Inflammatory macrophage treated with lipopolysaccharide for 1 hour (primary cell): ENCODE results near the gene ALPI.
"Not testable (repeated sequence)": the region's sequence is repeated elsewhere in the genome, so short reads cannot be mapped to it uniquely, and the experiment has no call there.

Experiments used
- DNase-seq, 2 donors: peaks; one replicate each; pipeline ENCODE4 v3.0.0-alpha.2; 2020 to 2022

Gene ALPI

DNA sequence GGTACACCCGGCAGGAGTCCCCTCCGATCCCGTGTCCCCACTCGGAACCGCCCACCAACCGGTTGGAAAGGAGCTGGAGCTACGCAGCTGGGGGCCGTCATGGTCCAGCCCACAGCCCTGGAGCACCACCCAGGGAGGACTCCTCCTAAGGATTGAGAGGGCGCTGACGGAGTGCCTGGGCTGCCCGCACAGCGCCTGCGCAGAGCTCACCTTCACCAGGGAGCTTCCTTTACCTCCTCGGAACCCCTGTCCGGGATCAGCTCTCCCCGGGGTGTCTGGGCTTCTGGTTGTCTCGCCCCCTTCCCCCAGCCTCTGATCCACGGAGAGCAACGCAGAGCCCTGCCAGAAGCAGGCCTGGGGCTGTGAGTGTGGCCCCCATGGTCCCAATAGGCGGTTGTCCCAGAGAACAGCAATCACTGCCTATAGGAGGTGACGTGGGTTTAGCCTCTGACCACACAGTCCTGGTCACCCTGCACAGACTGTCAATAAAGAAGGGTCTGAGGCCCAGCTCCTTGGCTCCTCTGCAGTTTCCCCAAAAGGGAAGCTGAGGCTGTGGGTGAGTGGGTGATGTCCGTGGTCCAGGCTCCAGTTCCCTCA, 34.7 kb upstream of the ALPI start:
- DNase-seq = no peak

DNA sequence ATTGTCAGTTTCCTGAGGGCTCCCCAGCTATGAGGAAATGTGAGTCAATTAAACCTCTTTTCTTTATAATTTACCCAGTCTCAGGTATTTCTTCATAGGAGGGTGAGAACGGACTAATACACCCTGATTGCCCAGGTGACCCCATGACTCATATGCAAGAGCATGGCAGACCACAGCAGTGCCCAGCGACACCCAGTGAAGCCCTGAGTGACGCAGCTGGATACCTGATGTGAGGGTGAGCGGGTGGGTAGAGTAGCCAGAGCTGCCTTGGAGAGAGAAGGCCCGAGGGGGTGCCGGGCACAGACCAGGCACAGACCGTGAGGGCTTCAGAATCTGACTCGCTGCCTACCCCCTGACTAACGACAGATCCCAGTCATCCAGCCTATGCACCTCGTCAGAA, 33.9 kb upstream of the ALPI start:
- no peak for DNase-seq

GRCh38 chr2:232422996-232423395, 33.0 kb upstream of the ALPI start:
- not testable (repeated sequence) for DNase-seq

DNA sequence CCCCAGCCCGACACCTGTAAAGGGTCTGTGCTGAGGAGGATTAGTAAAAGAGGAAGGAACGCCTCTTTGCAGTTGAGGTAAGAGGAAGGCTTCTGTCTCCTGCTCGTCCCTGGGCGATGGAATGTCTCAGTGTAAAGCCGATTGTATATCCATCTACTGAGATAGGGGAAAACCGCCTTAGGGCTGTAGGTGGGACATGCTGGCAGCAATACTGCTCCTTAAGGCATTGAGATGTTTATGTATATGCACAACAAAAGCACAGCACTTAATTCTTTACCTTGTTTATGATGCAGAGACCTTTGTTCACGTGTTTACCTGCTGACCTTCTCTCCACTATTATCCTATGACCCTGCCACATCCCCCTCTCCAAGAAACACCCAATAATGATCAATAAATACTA, 32.5 kb upstream of the ALPI start:
- DNase-seq = not testable (repeated sequence)

DNA sequence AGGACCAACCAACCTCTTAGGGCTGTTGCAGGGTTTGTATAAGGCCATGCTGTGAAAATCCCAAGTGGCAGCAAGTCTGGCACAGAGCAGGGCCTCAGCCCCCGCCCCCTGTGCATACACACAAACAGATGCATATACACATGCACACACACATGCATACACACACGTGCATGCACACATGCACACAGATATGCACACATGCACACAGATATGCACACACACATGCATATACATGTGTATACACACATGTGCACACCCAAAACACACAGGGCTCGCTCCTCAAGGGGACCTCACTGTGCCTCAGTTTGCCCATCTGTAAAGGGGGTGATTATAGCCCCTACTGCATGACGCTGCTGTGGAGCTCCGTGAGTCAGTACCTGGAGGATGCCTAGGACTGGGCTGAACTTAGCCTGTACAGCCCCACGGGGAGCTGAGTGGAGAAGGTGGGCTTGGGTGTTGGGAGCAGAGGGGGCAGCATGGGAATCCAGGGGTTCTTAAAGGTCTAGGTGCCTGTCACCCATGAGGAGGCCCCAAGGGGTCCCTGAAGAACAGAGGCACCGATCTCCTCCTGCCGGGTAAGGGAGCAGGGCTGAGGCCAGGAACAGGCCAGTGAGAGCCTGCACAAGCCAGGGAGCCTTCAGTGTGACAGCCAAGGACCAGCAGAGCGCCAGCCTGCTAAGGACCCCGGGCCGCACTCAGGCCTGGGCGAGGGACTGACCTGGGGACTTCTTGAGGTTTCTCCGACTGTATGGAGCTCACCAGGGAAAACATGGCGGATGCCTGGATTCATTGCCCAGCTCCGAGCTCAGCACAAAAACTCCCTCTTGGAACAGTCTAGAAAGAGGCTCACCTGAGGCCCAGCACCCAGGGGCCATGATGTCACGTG, 24.0 kb upstream of the ALPI start:
- DNase-seq = no peak

DNA sequence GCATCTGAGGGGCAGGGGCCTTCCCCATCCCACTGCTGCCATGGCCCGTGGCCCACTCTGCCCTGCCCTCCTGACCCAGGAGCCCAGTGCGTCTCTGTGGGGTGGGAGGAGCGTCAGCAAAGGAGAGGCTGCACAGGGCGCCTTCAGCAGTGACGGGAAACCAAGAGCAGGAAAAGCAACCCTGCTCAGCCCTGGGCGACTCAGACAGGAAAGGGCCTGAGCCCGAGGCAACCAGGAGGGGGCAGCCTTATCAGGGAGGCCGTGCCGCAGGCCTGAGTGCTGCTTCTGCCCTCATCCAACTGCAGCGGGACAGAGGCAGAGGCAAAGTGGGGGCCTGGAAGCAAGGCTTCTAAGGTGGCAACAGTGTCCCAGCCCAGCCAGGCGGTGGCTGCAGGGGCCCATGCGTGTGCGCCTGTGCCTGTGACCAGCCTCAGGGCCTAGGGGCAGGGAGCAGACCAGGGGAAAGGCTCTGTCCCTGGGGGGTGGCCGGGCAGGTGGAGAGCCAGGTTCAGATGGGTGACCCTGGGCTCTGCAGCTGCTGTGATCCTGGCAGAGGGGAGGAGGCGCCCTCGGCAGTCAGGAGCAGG, 23.3 kb upstream of the ALPI start:
- DNase-seq = no peak

GRCh38 chr2:232433622-232434021, 22.3 kb upstream of the ALPI start:
- not testable (repeated sequence) for DNase-seq

GRCh38 chr2:232434091-232434490, 21.9 kb upstream of the ALPI start:
- DNase-seq = no peak

GRCh38 chr2:232434563-232435374, 21.2 kb upstream of the ALPI start:
- DNase-seq = no peak

DNA sequence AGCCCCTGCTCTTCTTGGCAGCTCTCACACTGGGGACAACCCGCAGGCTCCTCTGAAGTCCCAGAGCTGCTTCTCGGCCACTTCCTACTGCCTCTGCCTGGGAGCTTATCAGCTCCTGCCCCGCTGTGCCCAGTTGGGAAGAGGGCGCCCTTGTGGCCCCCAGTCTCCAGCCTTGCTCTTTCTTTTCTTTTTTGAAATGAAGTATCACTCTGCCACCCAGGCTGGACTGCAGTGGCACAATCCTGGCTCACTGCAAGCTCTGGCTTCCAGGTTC, 20.6 kb upstream of the ALPI start:
- no peak for DNase-seq

DNA sequence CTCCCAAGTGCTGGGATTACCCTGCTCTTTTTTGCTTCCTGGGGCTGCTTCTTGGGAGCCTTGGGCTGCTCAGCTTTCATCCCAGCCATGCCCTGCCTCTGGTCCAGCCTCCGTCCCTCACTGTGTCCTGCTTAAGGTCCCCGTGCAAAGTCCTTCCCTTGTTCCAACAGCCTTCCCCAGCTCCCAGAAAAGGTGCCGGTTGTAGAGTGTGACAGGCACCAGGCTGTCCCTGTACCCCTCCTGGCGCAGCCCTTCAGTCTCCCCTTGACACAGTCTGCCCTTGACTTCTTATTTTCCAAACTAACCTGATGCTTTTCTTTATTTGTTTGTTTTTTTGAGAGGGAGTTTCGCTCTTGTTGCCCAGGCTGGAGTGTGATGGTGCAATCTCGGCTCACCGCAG, 20.1 kb upstream of the ALPI start:
- no peak for DNase-seq

- DNase-seq = no peak
These were observed 19.4 kb upstream of the ALPI start for GRCh38 chr2:232436381-232437194.

GRCh38 chr2:232437195-232437571, 18.8 kb upstream of the ALPI start:
- DNase-seq = no peak

GRCh38 chr2:232438091-232438490, 17.9 kb upstream of the ALPI start:
- no peak for DNase-seq

GRCh38 chr2:232438951-232439757, 16.8 kb upstream of the ALPI start:
- DNase-seq = peak in 1 of 2 donors; percentile 45

- DNase-seq = no peak
These were observed 16.2 kb upstream of the ALPI start for GRCh38 chr2:232439758-232440135.

DNA sequence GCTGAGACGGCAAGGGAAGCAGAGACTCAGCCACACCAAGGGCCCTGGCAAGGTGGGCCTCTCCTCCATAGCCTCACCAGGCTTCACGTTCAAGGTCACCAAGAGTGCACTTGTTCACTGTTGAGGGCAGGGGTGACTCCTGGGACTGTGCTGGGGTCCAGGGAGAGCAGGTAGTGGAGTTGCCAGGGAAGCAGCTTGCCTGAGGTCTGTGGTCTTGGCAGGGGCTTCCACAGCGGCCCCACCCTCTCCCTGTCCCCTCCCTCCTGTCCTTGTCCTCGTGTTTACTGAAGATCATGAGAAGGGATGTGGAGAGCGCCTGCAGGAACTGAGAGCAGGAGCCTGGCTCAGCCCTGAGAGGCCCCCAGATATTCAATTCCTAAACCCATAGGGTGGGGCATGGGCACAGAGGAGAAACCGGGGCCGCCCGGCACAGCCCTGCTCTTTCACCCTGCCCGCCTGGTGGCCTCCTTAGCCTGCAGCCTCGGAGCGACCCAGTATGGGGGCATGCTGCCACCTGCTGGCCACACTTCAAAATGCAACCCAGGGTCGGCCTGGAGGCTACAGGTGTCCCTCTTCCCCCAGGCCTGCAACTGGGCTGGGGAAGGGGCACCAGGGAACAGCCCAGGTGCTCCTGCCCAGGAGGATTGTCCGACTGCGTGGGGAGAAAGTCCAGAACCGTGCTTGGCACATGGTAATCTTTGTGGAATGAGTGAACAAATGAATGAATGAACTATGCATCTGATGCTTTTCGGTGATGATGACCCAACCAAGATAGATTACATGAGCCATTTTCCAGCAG, 15.5 kb upstream of the ALPI start:
- peak; percentile 45 to 94 for DNase-seq

DNA sequence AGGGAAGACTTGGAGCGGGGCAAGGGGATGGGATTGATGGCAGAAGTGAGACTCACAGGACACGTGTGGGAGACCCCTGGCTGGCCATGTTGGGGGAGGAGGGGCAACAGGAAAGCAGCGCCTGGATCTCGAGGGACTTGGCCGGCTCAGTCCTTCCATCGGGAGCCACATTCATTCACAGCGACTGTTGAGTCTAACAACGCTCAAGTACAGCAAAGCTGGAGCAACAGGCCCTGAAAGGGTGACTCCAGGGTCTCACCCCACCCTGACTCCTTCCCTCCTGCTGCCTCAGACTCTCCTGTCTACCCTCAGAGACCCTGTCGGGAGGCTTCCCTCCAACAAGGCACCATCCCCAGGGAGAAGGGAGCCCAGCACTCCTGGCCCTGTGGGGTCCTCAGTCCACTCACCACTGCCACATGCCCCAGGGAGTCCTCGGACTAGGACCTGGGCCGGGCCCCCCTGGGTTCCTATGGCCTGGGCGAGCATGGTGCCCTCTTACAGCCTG, 14.8 kb upstream of the ALPI start:
- no peak for DNase-seq

GRCh38 chr2:232441922-232442321, 14.0 kb upstream of the ALPI start:
- DNase-seq = not testable (repeated sequence)

GRCh38 chr2:232442431-232442830, 13.5 kb upstream of the ALPI start:
- not testable (repeated sequence) for DNase-seq

- DNase-seq = not testable (repeated sequence)
These were observed 12.9 kb upstream of the ALPI start for GRCh38 chr2:232443047-232443446.
